GM12875 (cell line): ENCODE results near the gene PTPRG.
A peak's percentile ranks its signal among the peaks of the same experiment; 100 is the strongest.

Experiments
- H3K4me3 ChIP-seq: one replicate; pipeline ENCODE4 v1.5.1; 2011; ENCODE audit warnings: low read depth, low read length, control low read depth
- CTCF ChIP-seq: IDR thresholded peaks from 2 replicates; pipeline ENCODE4 v1.5.1; 2011; ENCODE audit warnings: low read depth, mild to moderate bottlenecking, control low read depth, inconsistent platforms, low read length, moderate library complexity, borderline replicate concordance; ENCODE audit not compliant: insufficient read depth

PTPRG gene

GRCh38 chr3:62178739-62179600, 617.6 kb downstream of the PTPRG start:
- H3K4me3 ChIP-seq, result no peak overlapping the region
- TF ChIP-seq CTCF, result no peak

GRCh38 chr3:62180514-62180913, 619.1 kb downstream of the PTPRG start:
- H3K4me3 ChIP-seq, result no peak overlapping the region
- no peak for TF ChIP-seq CTCF

GRCh38 chr3:62183087-62183486, 621.7 kb downstream of the PTPRG start:
- no peak for TF ChIP-seq CTCF
- no peak overlapping the region for H3K4me3 ChIP-seq

GRCh38 chr3:62183969-62184368, 622.6 kb downstream of the PTPRG start:
- TF ChIP-seq CTCF, result no peak
- no peak overlapping the region for H3K4me3 ChIP-seq

GRCh38 chr3:62184559-62184958, 623.2 kb downstream of the PTPRG start:
- no peak for TF ChIP-seq CTCF

GRCh38 chr3:62187022-62187431, 625.7 kb downstream of the PTPRG start:
- no peak overlapping the region for H3K4me3 ChIP-seq
- TF ChIP-seq CTCF, result peak; percentile 21; the same call in 1 of the 2 replicates

More at GRCh38 chr3:62184559-62184958, 623.2 kb downstream of the PTPRG start:
- no peak overlapping the region for H3K4me3 ChIP-seq
